Body of pancreas (tissue), 4 donors: ENCODE measurements around the gene MTMR1.

Source experiments
- CTCF ChIP-seq, 7 experiments: fragments of 450-650 bp in 4 of 7; fragments of 200-600 bp in 3 of 7; sonication (generic) in 3 of 7; IDR thresholded peaks; one replicate each; pipeline ENCODE4 v1.5.1; 2016 to 2019; ENCODE audit warnings: antibody characterized with exemption in 7 of 7
- POLR2A ChIP-seq, 3 donors: fragments of 450-650 bp; IDR thresholded peaks; one replicate each; pipeline ENCODE4 v1.6.1; 2016; ENCODE audit warnings: antibody characterized with exemption in 3 of 3, mild to moderate bottlenecking in 2 of 3

- no peak for TF ChIP-seq CTCF (IDR thresholded peaks at IDR 0.05)
- no peak for TF ChIP-seq POLR2A (IDR thresholded peaks at IDR 0.05)
Measured at GRCh38 chrX:150766351-150767044, 73.3 kb downstream of the MTMR1 start.
